Central memory CD4-positive, alpha-beta T cell (primary cell): ENCODE data around the gene CHD9NB.

Experiments used
- DNase-seq: peaks from one replicate; pipeline ENCODE4 v3.0.0; 2022
- total RNA-seq, 3 experiments: gene quantifications; one replicate each; lab custom pipeline; 2026; lab: John Stamatoyannopoulos, UW

The CHD9NB gene
- 0 to 0.04 (median 0) reads per million in 3 experiments for total RNA-seq

GRCh38 chr16:53052519-53053501 is at the start of gene CHD9NB:
Gene CHD9NB (minus strand): TSS chr16:53052897. CDS start chr16:53044158, 8,739 bp downstream.
- DNase-seq = no peak

GRCh38 chr16:53100889-53101288 is 48.2 kb upstream of the CHD9NB start:
- no peak for DNase-seq

- no peak for DNase-seq
Measured at GRCh38 chr16:53100131-53100748, 47.5 kb upstream of the CHD9NB start.

GRCh38 chr16:53099318-53100130 is 46.8 kb upstream of the CHD9NB start:
- peak; percentile 52 for DNase-seq

- peak; percentile 40 for DNase-seq
Measured at GRCh38 chr16:53098526-53099317, 46.0 kb upstream of the CHD9NB start.

GRCh38 chr16:53097190-53097589 is 44.5 kb upstream of the CHD9NB start:
- DNase-seq = no peak

- peak; percentile 29 for DNase-seq
Measured at GRCh38 chr16:53094013-53094630, 41.4 kb upstream of the CHD9NB start.

- DNase-seq = no peak
Measured at GRCh38 chr16:53093162-53093744, 40.6 kb upstream of the CHD9NB start.

- DNase-seq = no peak
Measured at GRCh38 chr16:53092284-53092683, 39.6 kb upstream of the CHD9NB start.

GRCh38 chr16:53091466-53092211 is 38.9 kb upstream of the CHD9NB start:
- no peak for DNase-seq

- no peak for DNase-seq
Measured at GRCh38 chr16:53090591-53091411, 38.1 kb upstream of the CHD9NB start.

- no peak for DNase-seq
Measured at GRCh38 chr16:53090286-53090590, 37.5 kb upstream of the CHD9NB start.

- DNase-seq = no peak
Measured at GRCh38 chr16:53089434-53090285, 37.0 kb upstream of the CHD9NB start.

GRCh38 chr16:53087101-53087500 is 34.4 kb upstream of the CHD9NB start:
- DNase-seq = no peak

GRCh38 chr16:53085931-53086421 is 33.3 kb upstream of the CHD9NB start:
- no peak for DNase-seq

- no peak for DNase-seq
Measured at GRCh38 chr16:53085369-53085843, 32.7 kb upstream of the CHD9NB start.

GRCh38 chr16:53084746-53085334 is 32.1 kb upstream of the CHD9NB start:
- DNase-seq = no peak

- no peak for DNase-seq
Measured at GRCh38 chr16:53084141-53084541, 31.4 kb upstream of the CHD9NB start.
